IMR-90 (cell line): ENCODE data around the gene COL15A1.

Experiments used
- BHLHE40 ChIP-seq: fragments of 150-350 bp; IDR thresholded peaks from 2 replicates; pipeline ENCODE4 v1.6.1; 2016; ENCODE audit warnings: mild to moderate bottlenecking, low read depth, low read length
- CHD1 ChIP-seq: IDR thresholded peaks from 2 replicates; pipeline ENCODE4 v1.6.1; 2012; ENCODE audit warnings: low read depth, low read length, improper control_type of control experiment
- CTCF ChIP-seq: conservative IDR thresholded peaks from 2 replicates; pipeline ENCODE4 v1.5.1; 2012; ENCODE audit warnings: mild to moderate bottlenecking, low read depth, low read length, improper control_type of control experiment
- ELK1 ChIP-seq: fragments of 150-350 bp; IDR thresholded peaks from 2 replicates; pipeline ENCODE4 v1.6.1; 2016; ENCODE audit warnings: low read depth, mild to moderate bottlenecking, low read length, moderate library complexity, borderline replicate concordance
- MAFK ChIP-seq: IDR thresholded peaks from 2 replicates; pipeline ENCODE4 v1.6.1; 2012; ENCODE audit warnings: low read depth, low read length, improper control_type of control experiment
- MAZ ChIP-seq: IDR thresholded peaks from 2 replicates; pipeline ENCODE4 v1.6.1; 2012; ENCODE audit warnings: low read depth, mild to moderate bottlenecking, low read length, improper control_type of control experiment, moderate library complexity, borderline replicate concordance
- POLR2A ChIP-seq: IDR thresholded peaks from 2 replicates; pipeline ENCODE4 v1.6.1; 2012; ENCODE audit warnings: mild to moderate bottlenecking, low read depth, low read length
- RAD21 ChIP-seq: IDR thresholded peaks from 2 replicates; pipeline ENCODE4 v1.6.1; 2012; ENCODE audit warnings: low read length, improper control_type of control experiment
- USF2 ChIP-seq: fragments of 150-350 bp; IDR thresholded peaks from 2 replicates; pipeline ENCODE4 v1.6.1; 2017; ENCODE audit warnings: mild to moderate bottlenecking, antibody characterized with exemption, low read length, low read depth

GRCh38 chr9:98933890-98934289, 9.8 kb upstream of the COL15A1 start:
- TF ChIP-seq MAFK = no peak
- no peak for TF ChIP-seq RAD21
- no peak for TF ChIP-seq CTCF
- no peak for TF ChIP-seq ELK1
- TF ChIP-seq CHD1 = no peak
- no peak for TF ChIP-seq USF2
- TF ChIP-seq MAZ = no peak
- no peak for TF ChIP-seq BHLHE40
- TF ChIP-seq POLR2A = no peak
